Measurements from ENCODE around the gene OR6B2. TPM values are rescaled to one million over a fixed set of nuclear protein-coding genes. Genes with fewer than 3 reads are reported as not detected.

The OR6B2 gene
- not detected for total RNA-seq (2021; fragmentation: NEBNext Ultra II Directional; extraction: Animal tissue kit (Norgen Biotek cat#: 25700))
- long read RNA-seq, result 0 reads

DNA sequence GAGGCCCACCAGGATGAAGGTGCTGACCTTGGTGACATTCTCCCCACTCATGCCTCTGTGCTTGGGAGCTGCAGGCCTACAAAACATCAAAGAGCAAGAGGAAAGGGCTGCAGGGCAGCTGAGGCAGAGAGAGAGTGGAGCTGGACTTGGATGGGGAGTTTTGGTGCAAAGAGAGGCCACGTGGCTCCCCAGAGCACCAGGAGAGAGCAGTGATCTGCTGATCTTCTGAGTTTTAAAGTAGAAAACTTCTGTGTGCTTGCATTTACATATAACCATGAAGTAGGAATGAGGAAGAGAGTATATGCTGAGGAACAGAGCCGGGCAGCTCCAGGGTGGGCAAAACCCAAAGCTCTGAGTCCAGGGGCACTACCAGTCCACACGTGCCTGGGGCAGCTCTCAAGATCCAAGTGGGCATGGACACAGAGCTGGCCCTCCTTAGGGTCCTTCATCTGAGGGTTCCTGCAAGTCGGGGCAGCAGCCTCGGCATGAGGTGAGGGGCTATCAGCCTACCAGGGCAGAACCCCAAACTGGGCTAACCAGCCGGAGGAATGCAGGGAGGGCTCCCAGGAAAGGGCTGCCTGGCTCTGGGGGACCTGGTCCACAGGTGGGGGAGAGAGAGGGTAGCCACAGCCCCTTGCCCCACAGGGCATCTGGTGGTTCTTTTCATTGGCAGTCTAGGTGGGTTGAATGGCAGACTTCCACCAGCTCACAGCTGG, at the start of gene OR6B2:
Gene OR6B2 (minus strand): TSS at position 51 of the 716 bp plus-strand sequence. CDS start 0 bp downstream, at position 51.
- no peaks in the 10 kb centered on the region for H3K9me3 Mint-ChIP-seq
- no peak within 1 kb of the TSS for H3K27ac Mint-ChIP-seq
- no peak within 1 kb of the TSS for H3K4me3 Mint-ChIP-seq
- DNase-seq, result no peak
- H3K36me3 Mint-ChIP-seq (ENCODE audit: low read depth), result no peaks in the 10 kb centered on the region
- H3K27me3 Mint-ChIP-seq (ENCODE audit: insufficient read depth), result peaks cover 32% of the 10 kb centered on the region
- no peaks in the 10 kb centered on the region for H3K4me1 Mint-ChIP-seq (ENCODE audit: low read depth)
- TF ChIP-seq, protein P1, sequence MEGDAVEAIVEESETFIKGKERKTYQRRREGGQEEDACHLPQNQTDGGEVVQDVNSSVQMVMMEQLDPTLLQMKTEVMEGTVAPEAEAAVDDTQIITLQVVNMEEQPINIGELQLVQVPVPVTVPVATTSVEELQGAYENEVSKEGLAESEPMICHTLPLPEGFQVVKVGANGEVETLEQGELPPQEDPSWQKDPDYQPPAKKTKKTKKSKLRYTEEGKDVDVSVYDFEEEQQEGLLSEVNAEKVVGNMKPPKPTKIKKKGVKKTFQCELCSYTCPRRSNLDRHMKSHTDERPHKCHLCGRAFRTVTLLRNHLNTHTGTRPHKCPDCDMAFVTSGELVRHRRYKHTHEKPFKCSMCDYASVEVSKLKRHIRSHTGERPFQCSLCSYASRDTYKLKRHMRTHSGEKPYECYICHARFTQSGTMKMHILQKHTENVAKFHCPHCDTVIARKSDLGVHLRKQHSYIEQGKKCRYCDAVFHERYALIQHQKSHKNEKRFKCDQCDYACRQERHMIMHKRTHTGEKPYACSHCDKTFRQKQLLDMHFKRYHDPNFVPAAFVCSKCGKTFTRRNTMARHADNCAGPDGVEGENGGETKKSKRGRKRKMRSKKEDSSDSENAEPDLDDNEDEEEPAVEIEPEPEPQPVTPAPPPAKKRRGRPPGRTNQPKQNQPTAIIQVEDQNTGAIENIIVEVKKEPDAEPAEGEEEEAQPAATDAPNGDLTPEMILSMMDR (IDR thresholded peaks at IDR 0.05), result no peak

DNA sequence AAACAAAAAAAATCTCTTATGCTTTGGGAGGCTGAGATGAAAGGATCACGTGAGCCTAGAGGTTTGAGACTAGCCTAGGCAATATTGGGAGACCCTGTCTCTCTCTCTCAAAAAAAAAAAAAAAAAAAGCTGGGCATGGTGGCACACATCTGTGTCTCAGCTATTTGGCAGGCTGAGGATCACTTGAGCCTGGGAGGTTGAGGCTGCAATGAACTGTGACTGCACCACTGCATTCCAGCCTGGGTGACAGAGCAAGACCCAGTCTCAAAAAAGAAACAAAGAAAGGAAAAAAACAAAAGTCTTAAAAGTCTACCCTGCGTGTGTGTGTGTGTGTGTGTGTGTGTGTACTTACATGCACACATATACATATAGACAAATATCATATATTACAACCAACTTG, 48.4 kb upstream of the OR6B2 start:
- Mint-ChIP-seq H3K27me3 (ENCODE audit: insufficient read depth) (peaks cover 9% of the 10 kb centered on the region; the same call in 1 of the 2 replicates), H3K4me1 (ENCODE audit: low read depth) (no peaks in the 10 kb centered on the region), H3K4me3 (no peak overlapping the region), H3K9me3 (peaks cover 32% of the 10 kb centered on the region), H3K27ac (no peak overlapping the region), H3K36me3 (ENCODE audit: low read depth) (peaks cover 8% of the 10 kb centered on the region)
- TF ChIP-seq, protein P1 (IDR thresholded peaks at IDR 0.05), result no peak
- DNase-seq, result no peak

GRCh38 chr2:240077442-240077841, 47.2 kb upstream of the OR6B2 start:
- DNase-seq, result no peak
- Mint-ChIP-seq H3K36me3 (ENCODE audit: low read depth) (peaks cover 8% of the 10 kb centered on the region), H3K27ac (no peak overlapping the region), H3K4me1 (ENCODE audit: low read depth) (no peaks in the 10 kb centered on the region), H3K27me3 (ENCODE audit: insufficient read depth) (peaks cover 10% of the 10 kb centered on the region), H3K4me3 (no peak overlapping the region), H3K9me3 (peaks cover 32% of the 10 kb centered on the region)
- TF ChIP-seq, protein P1 (IDR thresholded peaks at IDR 0.05), result no peak

GRCh38 chr2:240074545-240074944, 44.3 kb upstream of the OR6B2 start:
- Mint-ChIP-seq H3K36me3 (ENCODE audit: low read depth) (peaks cover 8% of the 10 kb centered on the region), H3K4me1 (ENCODE audit: low read depth) (no peaks in the 10 kb centered on the region), H3K27ac (no peak overlapping the region), H3K27me3 (ENCODE audit: insufficient read depth) (peaks cover 17% of the 10 kb centered on the region), H3K4me3 (no peak overlapping the region), H3K9me3 (peaks cover 32% of the 10 kb centered on the region)
- TF ChIP-seq, protein P1 (IDR thresholded peaks at IDR 0.05), result no peak
- DNase-seq, result no peak

DNA sequence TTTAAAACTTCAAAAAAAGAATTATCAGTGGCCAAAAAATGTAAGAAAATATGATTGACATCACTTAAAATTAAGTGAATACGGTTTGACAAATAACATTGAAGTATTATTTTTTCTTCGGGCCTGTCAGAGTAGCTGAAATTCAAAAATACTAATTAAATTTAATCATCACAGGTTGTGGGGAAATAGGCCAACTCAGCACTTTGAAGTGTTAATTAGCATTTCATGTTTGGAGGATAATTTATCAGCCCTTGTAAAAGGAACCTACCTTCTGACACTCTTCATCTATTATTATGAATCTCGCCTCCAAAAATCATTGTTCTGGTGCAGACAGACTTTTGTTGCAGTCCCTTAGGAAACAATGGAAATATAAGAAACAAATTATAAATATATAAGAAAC, 40.7 kb upstream of the OR6B2 start:
- Mint-ChIP-seq H3K36me3 (ENCODE audit: low read depth) (no peaks in the 10 kb centered on the region), H3K4me1 (ENCODE audit: low read depth) (no peaks in the 10 kb centered on the region), H3K4me3 (no peak overlapping the region), H3K27ac (no peak overlapping the region), H3K9me3 (no peaks in the 10 kb centered on the region), H3K27me3 (ENCODE audit: insufficient read depth) (peaks cover 30% of the 10 kb centered on the region)
- TF ChIP-seq, protein P1 (IDR thresholded peaks at IDR 0.05), result no peak
- no peak for DNase-seq
